ENCODE results near the gene PPAT.
"Not testable (repeated sequence)": the region's sequence is repeated elsewhere in the genome, so short reads cannot be mapped to it uniquely, and the experiment has no call there.

PPAT gene

DNA sequence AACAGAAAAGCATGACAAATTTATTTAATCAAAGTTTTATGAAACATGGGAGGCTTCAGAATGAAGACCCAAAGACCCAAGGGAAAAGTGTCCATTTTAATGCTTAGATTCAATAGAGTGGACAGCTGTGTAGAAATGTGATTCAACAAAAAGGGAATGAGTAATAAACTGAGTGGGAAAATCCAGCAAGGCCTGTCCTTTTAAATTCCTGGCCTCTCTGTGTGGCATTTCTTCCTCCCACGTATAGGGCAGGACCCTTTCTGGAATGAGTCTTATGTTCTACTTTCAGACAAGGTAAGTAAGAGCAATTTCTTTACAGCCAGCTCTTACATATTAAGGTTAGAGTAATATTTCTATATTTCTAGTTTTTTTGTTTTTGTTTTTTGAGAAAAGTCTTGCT, 62.6 kb downstream of the PPAT start:
- no peak for DNase-seq

DNA sequence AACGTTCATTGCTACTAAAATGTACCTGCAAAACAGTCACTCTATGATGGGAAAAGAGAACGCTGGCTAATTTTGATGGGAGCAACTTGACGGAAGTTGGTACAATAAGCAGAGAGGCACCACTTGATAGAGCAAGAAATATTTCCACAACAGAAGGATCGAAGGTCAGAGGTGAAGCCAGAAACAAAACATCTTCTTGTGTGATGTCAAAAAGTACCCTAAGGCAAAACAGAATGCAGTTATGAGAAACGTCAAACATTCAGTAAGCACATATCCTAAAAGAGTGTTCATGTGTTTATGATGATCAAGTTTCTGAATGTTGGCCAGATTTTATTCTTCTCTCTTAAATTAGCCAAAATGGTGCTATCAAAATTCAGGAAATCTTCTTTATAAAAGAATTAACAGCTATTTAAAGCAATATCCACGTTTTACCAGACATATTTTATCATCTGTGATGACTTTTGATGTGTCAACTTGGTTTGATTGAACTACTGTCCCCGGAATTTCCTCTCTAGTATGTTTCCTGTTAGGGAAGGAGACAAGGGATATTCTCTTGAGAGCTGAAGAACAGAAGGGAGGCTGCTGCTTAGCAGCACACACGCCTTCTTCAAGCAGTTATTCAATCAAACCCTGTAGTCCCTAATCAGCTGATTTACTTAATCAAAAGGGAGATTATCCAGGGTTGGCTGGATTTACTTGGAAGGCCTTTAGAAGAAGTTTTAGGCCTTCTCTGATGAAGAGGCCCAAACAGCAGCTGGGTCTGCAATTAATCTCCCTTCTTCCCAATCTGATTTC, 63.8 kb downstream of the PPAT start:
- DNase-seq = no peak

- DNase-seq = no peak
These were observed 65.0 kb downstream of the PPAT start for GRCh38 chr4:56370377-56370776.

GRCh38 chr4:56362981-56363380, 72.4 kb downstream of the PPAT start:
- not testable (repeated sequence) for DNase-seq

DNA sequence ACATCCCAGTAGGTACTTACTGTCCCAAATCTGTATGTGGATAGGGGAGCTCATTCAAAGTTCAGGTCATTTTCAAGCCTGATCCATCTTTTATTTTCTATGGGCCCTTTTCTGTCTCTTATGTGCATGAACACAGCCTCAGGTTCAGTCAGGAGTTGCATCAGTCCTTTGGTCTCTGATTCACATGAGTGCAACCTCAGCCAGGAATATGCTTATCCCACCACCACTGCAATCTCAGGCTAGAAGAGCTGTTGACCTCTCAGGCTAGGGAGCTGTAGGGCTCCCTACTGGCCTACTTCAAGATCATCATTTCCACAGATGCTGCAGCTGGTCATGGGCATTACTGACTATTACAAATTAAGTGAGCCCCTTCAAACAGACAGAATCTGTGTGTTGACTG, 75.3 kb downstream of the PPAT start:
- no peak for DNase-seq

DNA sequence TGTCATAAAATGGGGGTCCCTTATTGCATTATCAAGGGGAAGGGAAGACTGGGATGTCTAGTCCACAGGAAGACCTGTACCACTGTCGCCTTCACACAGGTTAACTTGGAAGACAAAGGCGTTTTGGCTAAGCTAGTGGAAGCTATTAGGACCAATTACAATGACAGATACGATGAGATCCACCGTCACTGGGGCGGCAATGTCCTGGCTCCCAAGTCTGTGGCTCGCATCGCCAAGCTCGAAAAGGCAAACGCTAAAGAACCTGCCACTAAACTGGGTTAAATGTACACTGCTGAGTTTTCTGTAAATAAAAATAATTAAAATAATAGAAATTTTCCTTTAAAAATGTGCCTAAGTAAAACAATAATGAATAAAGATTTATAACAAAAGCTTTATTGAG, 78.8 kb downstream of the PPAT start:
- DNase-seq = no peak

DNA sequence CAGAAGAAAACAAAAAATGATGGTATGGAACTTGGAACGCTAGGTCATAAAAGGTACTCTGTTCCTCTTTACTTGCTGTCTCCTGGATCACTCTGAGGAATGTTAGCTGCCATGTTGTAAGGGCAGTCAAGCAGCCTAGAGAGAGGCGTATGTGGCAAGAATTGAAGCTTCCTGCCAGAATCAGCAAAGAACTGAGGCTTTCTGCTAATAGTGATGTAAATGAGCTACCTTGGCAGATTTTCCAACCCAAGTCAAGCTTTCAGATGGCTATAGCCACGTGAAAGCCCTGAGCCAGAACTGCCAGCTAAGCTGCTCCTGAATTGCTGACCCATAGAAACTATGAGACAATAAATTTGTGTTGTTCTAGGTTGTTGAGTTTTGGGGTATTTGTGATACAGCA, 86.8 kb downstream of the PPAT start:
- no peak for DNase-seq

GRCh38 chr4:56345458-56345857, 90.0 kb downstream of the PPAT start:
- DNase-seq = no peak

Data from NCI-H2029 (cell line).